ENCODE measurements around the gene POLR2E.
A peak's percentile ranks its signal among the peaks of the same experiment; 100 is the strongest.
"Not testable (repeated sequence)": the region's sequence is repeated elsewhere in the genome, so short reads cannot be mapped to it uniquely, and the experiment has no call there.

POLR2E gene

DNA sequence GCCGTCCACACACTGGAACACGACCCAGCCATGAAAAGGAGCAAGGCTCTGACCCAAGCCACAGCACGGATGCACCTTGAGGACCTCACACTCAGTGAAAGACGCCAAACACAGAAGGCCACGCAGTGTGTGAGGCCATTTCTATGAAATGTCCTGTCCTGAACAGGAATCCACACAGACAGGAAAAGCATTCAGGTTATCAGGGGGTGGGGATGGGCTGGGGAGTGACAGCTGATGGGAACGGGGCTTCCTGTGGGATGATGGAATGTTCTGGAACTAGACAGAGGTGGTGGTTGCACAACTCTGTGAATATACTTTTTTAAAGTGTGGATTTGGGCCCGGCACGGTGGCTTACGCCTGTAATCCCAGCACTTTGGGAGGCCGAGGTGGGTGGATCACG lies 39.3 kb upstream of the POLR2E start:
- Histone ChIP-seq H3K9me3 (ENCODE audit: control insufficient read depth, insufficient read depth, low read length) (no peaks in the 10 kb centered on the region), H3K27me3 (ENCODE audit: control insufficient read depth, insufficient read depth, low read length) (no peaks in the 10 kb centered on the region), H3K36me3 (ENCODE audit: control insufficient read depth, insufficient read depth, low read length) (no peaks in the 10 kb centered on the region), H3K27ac (ENCODE audit: low read depth, low read length) (no peak overlapping the region), H3K9ac (ENCODE audit: low read depth, low read length) (no peak overlapping the region), H3K4me3 (ENCODE audit: low read depth, low read length) (no peak overlapping the region), H3K4me1 (ENCODE audit: control insufficient read depth, insufficient read depth, low read length) (peaks cover 8% of the 10 kb centered on the region; the same call in 1 of the 2 replicates)

DNA sequence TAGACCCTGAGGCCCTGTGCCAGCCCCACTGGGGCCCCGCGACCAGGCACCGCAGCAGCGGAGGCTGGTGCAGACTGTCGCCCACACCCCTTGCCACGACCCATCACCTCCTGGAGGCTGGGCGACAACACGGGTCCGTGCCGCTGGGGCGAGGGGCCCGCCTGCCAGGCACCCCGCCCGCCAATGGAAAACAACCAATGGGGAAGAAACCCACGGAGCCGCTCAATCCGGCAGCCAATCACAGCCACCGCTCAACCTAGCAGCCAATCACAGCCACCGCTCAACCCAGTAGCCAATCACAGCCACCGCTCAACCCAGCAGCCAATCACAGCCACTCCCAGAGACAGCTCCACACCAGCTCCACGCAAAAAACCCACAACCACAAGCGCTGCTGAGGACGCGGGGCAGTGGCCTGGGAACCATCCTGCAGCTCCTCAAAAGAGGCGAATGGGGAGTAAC lies 38.3 kb upstream of the POLR2E start:
- Histone ChIP-seq H3K27me3 (ENCODE audit: control insufficient read depth, insufficient read depth, low read length) (no peaks in the 10 kb centered on the region), H3K27ac (ENCODE audit: low read depth, low read length) (peak overlapping the region; percentile 81), H3K36me3 (ENCODE audit: control insufficient read depth, insufficient read depth, low read length) (no peaks in the 10 kb centered on the region), H3K4me3 (ENCODE audit: low read depth, low read length) (no peak overlapping the region), H3K4me1 (ENCODE audit: control insufficient read depth, insufficient read depth, low read length) (peaks cover 8% of the 10 kb centered on the region; the same call in 1 of the 2 replicates), H3K9ac (ENCODE audit: low read depth, low read length) (no peak overlapping the region), H3K9me3 (ENCODE audit: control insufficient read depth, insufficient read depth, low read length) (no peaks in the 10 kb centered on the region)

DNA sequence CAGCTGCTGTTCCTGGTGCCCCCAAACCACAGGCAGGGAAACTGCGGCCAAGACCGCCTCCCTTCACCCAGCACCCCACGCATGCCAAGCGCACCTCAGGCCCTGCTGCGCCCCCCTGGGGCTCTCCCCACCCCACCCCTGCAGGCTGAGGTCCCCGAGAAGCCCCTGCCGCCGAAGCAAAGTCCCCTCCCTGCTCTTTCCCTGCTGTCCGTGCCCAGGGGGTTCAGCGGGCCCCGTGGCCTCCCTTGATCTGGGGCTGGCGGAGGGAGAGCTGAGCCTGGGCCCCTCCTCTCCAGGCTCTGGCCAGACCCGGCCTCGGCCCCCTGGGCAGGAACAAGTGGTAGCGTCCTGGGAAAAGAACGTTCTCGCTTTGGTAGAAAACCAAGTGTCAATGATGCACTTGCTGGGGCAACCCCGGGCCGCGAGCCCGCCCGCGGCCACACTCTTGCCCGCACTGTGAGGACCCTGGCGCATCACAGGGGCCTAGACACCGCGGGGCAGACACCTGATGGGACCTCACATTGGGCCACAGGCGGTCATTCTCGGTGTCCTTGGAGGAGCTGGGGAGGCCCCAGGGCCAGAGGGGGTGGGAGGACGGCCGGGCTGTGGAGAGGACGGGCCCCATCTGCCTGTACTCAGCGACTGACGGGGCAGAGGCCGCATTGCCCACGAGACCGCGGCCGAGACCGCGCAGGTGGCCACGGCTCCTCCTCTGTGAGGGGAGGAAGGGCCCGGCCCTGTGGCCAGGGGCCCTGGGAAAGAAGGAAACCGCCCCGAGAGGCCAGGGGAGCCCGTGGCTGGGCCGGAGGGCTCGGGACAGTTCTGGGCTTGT lies 37.6 kb upstream of the POLR2E start:
- Histone ChIP-seq H3K4me3 (ENCODE audit: low read depth, low read length) (peak overlapping the region; percentile 51; the same call in 1 of the 2 replicates), H3K36me3 (ENCODE audit: control insufficient read depth, insufficient read depth, low read length) (0 out of 2 replicates have a peak, but pooled peaks cover 1% of the 10 kb centered on the region), H3K4me1 (ENCODE audit: control insufficient read depth, insufficient read depth, low read length) (peaks cover 8% of the 10 kb centered on the region; the same call in 1 of the 2 replicates), H3K9me3 (ENCODE audit: control insufficient read depth, insufficient read depth, low read length) (no peaks in the 10 kb centered on the region), H3K9ac (ENCODE audit: low read depth, low read length) (no peak overlapping the region), H3K27me3 (ENCODE audit: control insufficient read depth, insufficient read depth, low read length) (no peaks in the 10 kb centered on the region), H3K27ac (ENCODE audit: low read depth, low read length) (peak overlapping the region; percentile 81)

DNA sequence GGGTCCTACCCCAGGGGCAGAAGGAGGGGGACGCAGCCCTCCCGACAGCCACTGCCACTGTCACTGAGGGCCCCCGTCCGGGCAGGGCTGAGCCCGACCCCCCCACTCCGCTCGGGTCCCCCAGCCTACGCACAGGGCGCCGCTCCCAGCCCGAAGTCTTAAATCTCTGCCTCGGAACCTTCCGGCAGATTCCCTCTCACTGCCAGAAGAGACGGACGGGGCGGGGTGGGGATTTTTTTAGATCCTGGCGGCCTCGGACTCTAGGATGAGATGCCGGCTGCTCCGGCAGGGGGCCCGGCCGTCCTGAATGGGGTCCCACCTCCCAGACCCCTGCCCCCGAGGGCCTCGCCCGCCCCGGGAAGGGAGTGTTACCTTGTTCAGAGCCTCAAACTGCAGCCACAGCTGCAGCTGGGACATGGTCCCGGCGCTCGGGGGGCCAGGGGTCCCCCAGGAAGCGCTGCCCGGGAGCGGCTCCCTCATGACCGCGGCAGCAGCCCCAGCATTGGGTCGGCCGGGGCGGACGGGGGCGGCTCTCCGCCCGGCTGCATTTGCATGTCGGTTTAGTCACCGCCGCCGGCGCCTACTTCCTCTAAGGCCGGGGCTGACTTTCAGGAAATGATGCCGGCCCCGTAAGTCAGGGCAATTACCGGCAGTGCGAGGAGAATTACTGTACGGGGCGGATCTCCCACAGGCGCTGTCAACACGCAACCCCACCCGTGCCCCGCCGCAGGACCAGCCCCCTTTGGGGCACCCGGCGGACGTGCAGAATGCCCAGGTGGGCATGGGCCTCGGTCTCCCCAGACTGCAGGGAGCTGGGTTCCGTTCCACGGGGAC lies 36.8 kb upstream of the POLR2E start:
- H3K9me3 ChIP-seq (ENCODE audit: control insufficient read depth, insufficient read depth, low read length) = no peaks in the 10 kb centered on the region
- peak overlapping the region; percentile 51 for H3K4me3 ChIP-seq (ENCODE audit: low read depth, low read length)
- H3K27ac ChIP-seq (ENCODE audit: low read depth, low read length) = peak overlapping the region; percentile 81
- peaks cover 8% of the 10 kb centered on the region; the same call in 1 of the 2 replicates for H3K4me1 ChIP-seq (ENCODE audit: control insufficient read depth, insufficient read depth, low read length)
- H3K27me3 ChIP-seq (ENCODE audit: control insufficient read depth, insufficient read depth, low read length) = no peaks in the 10 kb centered on the region
- peaks cover 10% of the 10 kb centered on the region; the same call in 1 of the 2 replicates for H3K36me3 ChIP-seq (ENCODE audit: control insufficient read depth, insufficient read depth, low read length)
- no peak overlapping the region for H3K9ac ChIP-seq (ENCODE audit: low read depth, low read length)

DNA sequence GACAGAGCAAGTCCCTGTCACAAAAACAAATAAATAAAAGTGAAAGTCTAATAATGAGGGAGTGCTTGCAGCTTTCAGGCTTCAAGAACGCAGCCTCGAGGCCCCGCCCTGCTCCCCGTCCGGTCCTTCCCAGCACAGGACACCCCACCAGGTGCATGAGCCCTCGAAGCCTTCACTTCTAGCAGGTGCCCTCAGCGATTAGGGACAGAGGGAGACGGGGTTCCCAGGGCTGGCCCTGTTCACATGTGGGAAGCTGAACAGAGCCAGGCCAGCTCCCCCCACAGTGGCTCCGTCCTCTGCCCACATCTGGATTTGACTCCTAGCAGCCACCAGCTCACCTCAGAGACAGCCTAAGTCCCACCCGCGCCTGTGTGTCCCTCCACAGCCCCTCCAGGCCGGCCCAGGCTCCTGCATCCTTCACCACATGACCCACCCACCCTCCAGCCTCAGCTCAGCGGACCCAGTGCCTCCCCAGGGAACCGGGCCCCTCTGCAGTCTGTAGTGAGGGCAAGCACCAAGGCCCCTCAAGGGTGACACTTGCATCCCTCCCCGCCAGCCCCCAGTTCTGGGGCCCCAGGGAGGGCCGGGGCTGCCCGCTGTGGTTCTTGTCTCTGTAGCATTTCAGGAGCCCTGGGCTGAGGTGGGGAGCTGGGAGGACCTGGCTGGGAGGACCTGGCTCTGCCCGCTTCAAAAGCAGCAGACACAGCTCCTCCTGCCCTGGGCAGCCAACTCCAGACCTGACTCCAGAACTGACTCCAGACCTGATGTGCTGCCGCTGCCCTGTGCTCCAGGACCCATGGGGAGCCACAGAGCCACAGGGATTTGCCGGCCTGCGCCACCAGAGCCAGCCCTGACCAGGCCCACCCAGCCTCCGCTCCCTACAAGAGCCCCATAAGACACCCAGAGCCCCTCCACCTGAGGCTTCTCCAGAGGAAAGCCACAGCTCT lies 35.9 kb upstream of the POLR2E start:
- Histone ChIP-seq H3K9me3 (ENCODE audit: control insufficient read depth, insufficient read depth, low read length) (no peaks in the 10 kb centered on the region), H3K27ac (ENCODE audit: low read depth, low read length) (peak overlapping the region; percentile 81), H3K36me3 (ENCODE audit: control insufficient read depth, insufficient read depth, low read length) (peaks cover 15% of the 10 kb centered on the region; the same call in 1 of the 2 replicates), H3K27me3 (ENCODE audit: control insufficient read depth, insufficient read depth, low read length) (no peaks in the 10 kb centered on the region), H3K4me1 (ENCODE audit: control insufficient read depth, insufficient read depth, low read length) (peaks cover 8% of the 10 kb centered on the region; the same call in 1 of the 2 replicates), H3K4me3 (ENCODE audit: low read depth, low read length) (peak overlapping the region; percentile 51; the same call in 1 of the 2 replicates), H3K9ac (ENCODE audit: low read depth, low read length) (no peak overlapping the region)

DNA sequence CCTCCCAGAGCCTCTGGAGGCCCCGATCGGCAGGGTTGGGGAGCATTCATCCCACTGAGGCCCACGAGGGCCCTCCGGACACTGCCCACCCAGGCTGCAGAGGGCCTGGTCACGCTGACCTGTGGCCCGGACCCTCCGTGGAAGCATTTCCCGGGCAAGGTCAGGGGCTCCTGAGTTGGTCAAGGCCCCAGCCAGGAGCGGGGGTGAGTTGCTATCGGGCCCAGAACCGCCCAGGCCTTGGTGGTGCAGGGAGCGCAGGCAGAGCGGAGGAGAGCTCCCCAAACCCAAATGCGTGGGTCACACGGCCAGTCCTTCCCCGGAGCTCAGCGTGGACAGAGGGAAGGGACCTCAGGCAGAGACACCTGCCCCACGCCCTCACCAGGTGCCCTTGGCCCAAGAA lies 34.4 kb upstream of the POLR2E start:
- no peak overlapping the region for H3K4me3 ChIP-seq (ENCODE audit: low read depth, low read length)
- no peak overlapping the region for H3K27ac ChIP-seq (ENCODE audit: low read depth, low read length)
- H3K27me3 ChIP-seq (ENCODE audit: control insufficient read depth, insufficient read depth, low read length) = no peaks in the 10 kb centered on the region
- H3K9ac ChIP-seq (ENCODE audit: low read depth, low read length) = no peak overlapping the region
- peaks cover 17% of the 10 kb centered on the region; the same call in 1 of the 2 replicates for H3K36me3 ChIP-seq (ENCODE audit: control insufficient read depth, insufficient read depth, low read length)
- H3K9me3 ChIP-seq (ENCODE audit: control insufficient read depth, insufficient read depth, low read length) = no peaks in the 10 kb centered on the region
- peaks cover 8% of the 10 kb centered on the region; the same call in 1 of the 2 replicates for H3K4me1 ChIP-seq (ENCODE audit: control insufficient read depth, insufficient read depth, low read length)

DNA sequence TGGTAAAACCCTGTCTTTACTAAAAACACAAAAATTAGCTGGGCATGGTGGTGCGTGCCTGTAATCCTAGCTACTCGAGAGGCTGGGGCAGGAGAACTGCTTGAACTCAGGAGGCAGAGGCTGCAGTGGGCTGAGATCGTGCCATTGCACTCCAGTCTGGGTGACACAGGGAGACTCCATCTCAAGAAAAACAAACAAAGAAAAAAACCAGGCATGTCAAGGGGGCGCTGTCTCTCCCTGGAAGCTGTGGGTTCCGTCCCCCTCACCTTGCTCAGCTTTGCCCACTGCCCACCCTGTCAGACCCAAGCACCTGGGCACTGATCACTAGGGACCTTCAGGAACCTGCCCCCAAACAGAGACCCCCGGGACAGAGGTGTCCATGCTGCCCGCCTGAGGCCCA lies 33.9 kb upstream of the POLR2E start:
- H3K27me3 ChIP-seq (ENCODE audit: control insufficient read depth, insufficient read depth, low read length); H3K27ac ChIP-seq (ENCODE audit: low read depth, low read length); H3K9ac ChIP-seq (ENCODE audit: low read depth, low read length); H3K4me3 ChIP-seq (ENCODE audit: low read depth, low read length); H3K9me3 ChIP-seq (ENCODE audit: control insufficient read depth, insufficient read depth, low read length); H3K4me1 ChIP-seq (ENCODE audit: control insufficient read depth, insufficient read depth, low read length): not testable (repeated sequence)
- peaks cover 17% of the 10 kb centered on the region; the same call in 1 of the 2 replicates for H3K36me3 ChIP-seq (ENCODE audit: control insufficient read depth, insufficient read depth, low read length)

DNA sequence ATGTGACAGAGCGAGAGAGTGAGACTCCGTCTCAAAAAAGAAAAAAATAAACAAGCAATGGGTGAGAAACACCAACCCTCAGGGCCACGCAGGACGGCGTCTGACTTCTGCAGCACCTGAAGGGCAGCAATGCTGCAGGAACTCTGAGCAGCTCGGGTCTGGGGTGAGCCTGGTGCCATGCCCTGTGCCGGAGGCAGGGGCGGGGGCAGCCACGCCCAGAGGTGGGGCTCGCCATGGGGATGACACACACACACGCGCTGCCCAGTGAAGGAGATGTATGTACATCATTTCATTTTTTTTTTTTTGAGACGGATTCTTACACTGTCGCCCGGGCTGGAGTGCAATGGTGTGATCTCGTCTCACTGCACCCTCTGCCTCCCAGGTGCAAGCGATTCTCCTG lies 32.9 kb upstream of the POLR2E start:
- Histone ChIP-seq H3K9me3 (ENCODE audit: control insufficient read depth, insufficient read depth, low read length) (no peaks in the 10 kb centered on the region), H3K27ac (ENCODE audit: low read depth, low read length) (no peak overlapping the region), H3K9ac (ENCODE audit: low read depth, low read length) (no peak overlapping the region), H3K36me3 (ENCODE audit: control insufficient read depth, insufficient read depth, low read length) (peaks cover 20% of the 10 kb centered on the region; the same call in 1 of the 2 replicates), H3K4me1 (ENCODE audit: control insufficient read depth, insufficient read depth, low read length) (peaks cover 8% of the 10 kb centered on the region; the same call in 1 of the 2 replicates), H3K4me3 (ENCODE audit: low read depth, low read length) (no peak overlapping the region), H3K27me3 (ENCODE audit: control insufficient read depth, insufficient read depth, low read length) (no peaks in the 10 kb centered on the region)

DNA sequence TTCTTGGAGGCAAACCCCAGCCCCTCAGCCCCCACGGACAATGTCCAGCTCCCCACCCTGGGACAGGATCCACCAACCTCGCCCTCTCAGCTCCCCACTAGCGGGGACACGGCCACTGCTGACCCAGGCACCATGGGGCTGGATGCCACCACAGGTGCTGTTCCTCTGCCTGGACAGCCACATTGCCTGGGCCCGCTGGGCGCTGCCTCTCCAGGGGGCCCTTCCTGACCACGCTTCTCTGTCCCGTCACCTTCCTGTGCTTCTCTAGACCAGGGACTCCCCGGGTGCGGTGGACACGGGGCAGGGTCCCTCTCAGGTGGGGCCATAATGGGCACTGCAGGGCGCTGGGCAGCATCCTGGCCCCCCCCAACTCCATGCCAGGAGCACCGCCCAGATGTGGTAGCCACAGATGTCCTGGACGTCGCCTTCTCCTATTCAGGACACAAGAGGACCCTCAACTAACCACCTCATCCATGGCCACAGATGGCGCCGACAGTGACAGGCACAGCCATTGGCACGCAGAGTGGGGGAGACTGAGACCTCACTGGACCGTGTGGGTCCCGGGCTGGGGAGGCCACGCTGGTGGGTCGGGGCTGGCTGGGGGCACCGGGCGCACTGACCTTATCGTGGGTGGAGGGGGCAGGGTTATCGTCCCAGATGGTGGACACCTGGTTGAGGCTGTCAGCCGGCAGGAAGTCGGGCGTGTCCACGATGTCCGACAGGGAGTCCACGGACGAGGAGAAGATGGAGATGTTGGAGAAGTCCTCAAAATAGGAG lies 32.0 kb upstream of the POLR2E start:
- Histone ChIP-seq H3K9me3 (ENCODE audit: control insufficient read depth, insufficient read depth, low read length) (no peaks in the 10 kb centered on the region), H3K36me3 (ENCODE audit: control insufficient read depth, insufficient read depth, low read length) (peaks cover 20% of the 10 kb centered on the region), H3K27me3 (ENCODE audit: control insufficient read depth, insufficient read depth, low read length) (no peaks in the 10 kb centered on the region), H3K9ac (ENCODE audit: low read depth, low read length) (no peak overlapping the region), H3K27ac (ENCODE audit: low read depth, low read length) (no peak overlapping the region), H3K4me3 (ENCODE audit: low read depth, low read length) (no peak overlapping the region), H3K4me1 (ENCODE audit: control insufficient read depth, insufficient read depth, low read length) (peaks cover 6% of the 10 kb centered on the region; the same call in 1 of the 2 replicates)
